NCI-H2081 treated with DMSO at 0.1 percent for 48 hours (cell line): ENCODE results near the gene TXNIP.

ENCODE experiments used
- DNase-seq: peaks from one replicate; lab custom pipeline; 2025; lab: John Stamatoyannopoulos, UW

Gene TXNIP

DNA sequence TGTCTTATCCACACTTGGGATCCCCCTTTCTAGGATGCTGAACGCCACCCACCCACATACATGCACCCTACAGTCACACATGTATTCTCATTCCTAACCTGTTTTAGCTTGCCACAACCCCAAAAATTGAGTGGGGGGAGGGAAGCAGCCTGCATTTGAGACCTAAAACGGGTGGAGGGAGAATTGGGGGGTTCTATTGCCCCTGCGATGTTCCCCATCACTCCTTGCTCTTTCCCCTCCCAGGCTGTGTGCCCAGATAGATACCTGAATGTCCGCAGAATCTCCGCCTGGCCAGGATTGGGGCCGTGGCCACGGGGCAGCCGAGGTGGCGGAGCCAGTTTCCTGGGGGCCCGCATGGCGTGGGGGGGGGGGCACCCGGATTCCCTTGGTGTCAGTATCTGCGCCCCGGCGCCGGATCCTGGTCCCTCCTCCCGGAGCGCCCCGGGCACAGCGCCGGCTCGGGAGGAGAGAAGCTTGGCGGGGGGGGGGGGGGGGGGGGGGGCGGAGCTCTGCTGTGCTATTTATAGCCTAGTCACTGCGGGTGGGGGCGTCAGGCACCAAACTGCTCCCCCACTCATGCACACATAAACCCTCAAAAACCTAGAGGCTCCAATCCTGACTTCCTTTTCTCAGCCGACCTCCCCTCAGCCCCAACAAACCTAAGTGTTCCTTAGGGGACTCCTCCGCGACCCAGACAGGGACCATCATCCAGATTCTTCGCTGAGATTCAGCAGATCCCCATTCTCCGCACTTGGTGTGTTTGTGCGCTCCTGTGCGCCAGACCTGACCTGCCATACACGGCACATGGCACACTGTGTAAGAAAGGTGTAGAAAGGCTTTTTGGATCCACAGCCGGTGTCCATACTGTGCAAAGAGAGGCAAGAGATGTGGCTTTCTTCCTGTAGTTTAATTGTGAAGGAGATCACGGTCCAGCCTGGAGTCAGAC is 33.9 kb downstream of the TXNIP start:
- DNase-seq = no peak

DNA sequence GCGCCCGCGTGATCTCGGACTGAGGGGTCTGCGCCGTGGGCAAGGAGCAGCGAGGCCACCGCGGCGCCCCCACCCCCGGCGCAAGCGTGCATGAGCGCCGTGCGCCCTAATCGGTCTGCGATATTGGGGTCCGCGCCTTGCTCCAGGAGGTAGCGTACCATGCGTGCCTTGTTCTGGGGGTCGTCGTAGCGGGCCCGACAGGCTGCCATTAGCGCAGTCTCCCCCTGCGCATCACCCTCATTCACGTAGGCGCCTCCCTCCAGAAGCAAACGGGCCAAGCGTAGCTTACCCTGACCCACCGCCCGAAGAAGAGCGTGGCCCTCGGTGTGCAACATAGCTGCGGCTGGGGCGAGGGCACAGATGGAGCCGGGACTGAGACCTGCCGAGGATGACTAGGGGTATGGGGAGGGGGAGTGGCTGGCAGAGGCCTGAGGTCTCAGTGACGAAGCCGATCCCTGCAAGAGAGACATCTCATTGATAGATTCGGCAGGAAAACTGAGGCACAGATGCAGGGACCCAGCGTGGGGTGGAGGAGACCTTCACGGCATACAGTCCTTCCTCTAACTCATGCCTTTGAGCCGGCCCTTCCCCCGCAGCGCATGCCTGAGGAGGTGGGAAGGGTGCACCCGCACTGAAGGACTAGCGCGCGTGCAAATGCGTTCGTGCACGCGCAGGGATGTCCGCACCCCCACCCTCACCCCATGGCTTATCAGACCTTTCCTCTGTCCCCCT is 34.8 kb downstream of the TXNIP start:
- no peak for DNase-seq

DNA sequence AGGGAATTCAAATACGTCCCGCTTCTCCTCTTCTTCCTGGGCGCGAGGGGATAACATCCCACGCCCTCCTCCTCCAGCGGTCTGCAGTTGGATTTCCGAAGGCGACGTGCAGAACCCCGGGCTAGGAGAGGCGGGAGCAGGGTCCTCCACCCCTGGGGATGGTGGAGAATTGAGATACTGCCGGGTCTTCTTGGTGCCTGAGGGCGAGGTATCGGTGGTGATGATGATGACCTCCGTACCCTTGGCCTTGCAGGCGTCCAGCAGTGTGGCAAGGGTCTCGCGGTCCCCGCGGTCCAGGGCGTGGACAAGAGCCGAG is 35.3 kb downstream of the TXNIP start:
- DNase-seq = no peak

DNA sequence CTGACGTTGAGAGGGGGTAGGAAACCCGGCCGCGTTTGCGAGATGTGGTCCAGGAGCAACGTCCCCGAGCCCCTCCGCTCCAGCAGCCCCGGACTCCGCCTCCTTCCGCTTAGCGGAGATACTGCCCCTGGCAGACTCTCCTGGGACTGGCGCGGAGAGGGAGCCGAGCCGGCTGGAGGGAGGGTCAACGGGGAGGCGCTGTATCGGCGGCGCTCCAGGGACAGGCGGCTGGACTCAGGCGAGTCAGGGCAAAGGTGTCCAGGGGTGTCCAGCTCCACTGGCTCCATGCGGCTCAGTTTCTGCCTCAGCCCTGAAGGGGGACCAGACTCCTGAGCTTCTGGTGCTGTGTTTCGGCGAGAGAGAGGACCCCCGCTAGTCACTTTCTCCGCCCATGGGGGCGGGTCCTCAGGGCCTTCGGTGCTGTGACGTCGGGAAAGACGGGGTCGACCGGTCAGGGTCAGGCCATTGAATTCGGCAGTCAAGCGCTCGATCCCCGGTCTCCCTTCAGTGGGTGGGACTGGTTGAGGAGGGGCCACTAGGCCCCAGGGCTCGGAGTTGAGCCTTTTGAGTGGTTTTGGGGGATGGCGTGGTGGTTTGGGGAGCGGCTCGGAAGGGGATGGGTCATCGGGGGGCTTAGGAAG is 35.8 kb downstream of the TXNIP start:
- DNase-seq = peak; percentile 21

DNA sequence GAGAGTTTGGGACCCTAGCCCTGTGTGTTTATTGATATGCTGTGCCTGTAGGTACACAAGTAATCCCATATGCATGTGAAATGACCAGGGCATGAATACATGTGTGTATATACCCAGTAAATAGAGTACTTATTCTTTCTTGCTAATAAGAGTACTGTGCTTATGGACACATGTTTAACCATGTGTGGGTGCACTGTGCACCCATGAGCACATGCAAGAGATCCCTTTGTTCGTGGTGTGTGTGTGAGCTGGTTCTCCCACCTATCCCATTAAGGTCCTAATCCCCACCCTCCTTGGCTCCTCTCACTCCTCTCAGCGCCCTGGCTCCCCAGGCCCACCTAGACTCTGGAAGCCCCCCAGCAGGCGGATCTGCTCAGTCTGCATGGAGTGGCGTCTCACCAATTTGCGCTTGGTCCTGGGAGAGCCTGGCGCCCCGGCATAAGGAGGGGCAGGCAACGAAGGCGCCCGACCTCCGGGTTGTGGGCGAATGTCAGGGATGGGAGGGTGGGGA is 36.4 kb downstream of the TXNIP start:
- DNase-seq = no peak

DNA sequence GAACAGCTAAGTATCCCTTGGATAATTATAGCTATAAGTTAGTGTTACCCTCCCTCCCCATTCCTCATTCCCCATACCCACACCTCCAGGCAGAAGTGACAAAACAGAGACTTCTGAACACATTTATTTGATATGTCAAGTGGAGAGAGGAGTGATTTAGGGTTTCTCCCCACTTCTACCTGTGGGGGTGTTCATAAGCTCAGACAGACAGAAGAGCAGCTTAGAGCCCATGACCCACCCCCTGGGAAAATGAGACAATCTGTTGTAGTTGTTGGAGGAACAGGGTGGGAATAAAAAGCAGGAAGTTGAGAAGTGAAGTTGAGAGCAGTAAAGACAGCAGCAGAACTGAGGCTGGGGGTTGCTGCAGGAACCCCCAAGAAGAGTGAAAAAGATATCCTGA is 37.0 kb downstream of the TXNIP start:
- no peak for DNase-seq

DNA sequence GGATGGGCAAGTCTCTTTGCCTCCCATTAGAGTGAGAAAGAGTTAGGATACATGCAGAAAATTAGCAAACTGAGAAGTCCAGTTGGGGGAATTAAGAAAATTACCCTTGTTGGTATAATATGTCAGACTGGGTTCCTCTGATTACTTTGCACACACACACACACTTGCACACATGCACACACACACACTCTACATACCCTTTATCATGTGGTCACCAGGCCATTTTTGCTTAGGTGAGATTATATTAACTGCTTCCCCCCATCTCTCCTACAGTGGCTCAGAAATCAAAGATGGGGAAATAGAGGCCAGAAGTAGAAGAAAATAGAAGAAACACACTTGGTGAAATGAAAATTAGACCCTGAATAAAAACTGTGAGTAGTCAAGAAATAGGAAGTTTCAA is 37.6 kb downstream of the TXNIP start:
- DNase-seq = no peak

DNA sequence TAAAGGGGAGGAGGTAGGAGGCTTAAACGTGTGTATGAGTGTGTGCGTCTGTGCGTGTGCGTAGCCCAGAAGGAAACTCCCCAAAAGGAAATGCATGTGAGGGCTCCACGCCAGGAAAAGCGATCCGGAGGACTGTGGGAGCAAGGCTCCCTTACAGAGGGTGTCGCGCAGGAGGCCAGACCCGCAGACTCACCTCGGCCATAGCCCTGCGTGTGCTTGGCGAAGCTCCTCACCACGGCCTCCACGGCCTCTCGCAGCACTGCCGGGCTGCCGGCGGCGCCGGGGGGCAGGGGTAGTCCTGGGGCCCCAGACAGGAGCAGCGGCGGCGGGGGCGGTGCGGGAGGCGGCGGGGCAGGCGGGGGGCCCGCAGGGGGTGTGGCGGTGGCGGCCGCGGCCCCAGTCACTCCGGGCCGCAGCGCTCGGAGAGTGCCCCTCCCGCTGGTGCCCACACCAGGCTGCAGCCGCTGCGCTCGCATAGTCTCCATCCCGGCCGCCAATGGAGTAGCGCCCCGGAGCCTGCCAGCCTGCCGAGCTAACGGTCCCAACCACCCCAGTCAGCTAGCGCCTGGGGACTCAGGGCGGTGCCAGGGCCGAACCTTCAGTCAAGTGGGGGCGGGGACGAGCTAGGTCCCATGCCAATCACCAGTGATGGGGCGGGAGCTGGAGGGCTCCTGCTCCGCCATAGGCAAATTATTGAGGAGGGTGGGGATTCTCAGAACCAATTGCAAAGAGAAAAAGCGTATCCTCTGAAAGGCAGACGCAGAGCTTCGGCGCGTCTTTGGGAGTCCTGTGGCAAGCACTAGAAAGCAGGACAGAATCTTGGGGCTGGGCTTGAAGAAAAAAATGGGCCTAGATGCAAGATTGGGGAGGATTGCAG is 38.7 kb downstream of the TXNIP start, which contains the start of gene LIX1L:
TSS of gene LIX1L (minus strand) at position 575 of the 877 bp plus-strand sequence. CDS start at position 485, 90 bp downstream.
- DNase-seq = peak; percentile 93

DNA sequence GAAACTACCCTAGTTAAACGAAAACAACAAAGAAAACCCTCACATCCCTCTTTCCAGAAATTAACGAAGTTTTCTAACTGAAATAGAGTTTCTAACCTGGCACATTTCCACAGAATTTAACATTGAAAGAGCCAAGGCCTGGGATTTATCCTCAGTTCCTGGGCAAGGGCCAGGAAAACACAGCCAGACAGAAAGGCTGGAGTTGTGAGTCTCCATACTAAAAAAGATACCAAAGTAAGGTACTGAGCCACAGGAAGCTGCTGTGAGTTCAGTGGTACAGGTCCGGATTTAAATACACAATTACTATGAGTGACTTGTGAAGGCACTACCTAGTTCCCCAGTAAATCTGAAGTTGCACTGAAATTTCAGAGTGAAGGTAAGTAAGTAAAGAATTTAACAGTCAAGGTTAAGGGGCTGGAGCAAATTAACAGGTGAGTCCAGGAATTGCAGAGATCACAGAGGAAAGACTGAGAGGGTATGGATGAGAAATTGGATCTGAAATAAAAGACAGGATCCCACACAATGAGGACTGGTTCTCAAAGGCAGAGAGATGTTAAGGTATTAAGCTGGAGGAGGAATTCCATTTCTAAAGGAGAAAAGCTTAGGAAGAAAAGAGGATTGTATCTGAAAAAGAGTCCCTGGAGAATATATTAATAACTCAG is 39.5 kb downstream of the TXNIP start:
- no peak for DNase-seq

DNA sequence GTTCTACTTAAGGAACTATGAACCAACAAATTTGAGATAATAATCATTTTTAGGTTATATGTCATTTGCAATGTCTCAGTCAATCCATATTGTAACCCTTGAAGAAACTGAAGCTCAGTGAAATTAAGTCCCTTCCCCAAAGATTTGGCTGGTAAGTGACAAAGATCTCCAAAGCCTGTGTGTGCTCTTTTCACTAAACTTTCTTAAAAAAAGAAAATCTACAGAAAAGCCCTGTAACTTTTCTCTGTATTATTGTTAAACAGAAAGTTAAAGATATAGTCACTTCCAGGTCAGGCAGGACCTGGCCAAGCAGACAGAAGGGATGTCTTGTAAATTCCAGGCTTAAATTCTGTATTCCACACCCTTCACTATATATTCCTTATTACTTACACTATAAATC is 40.0 kb downstream of the TXNIP start:
- no peak for DNase-seq

DNA sequence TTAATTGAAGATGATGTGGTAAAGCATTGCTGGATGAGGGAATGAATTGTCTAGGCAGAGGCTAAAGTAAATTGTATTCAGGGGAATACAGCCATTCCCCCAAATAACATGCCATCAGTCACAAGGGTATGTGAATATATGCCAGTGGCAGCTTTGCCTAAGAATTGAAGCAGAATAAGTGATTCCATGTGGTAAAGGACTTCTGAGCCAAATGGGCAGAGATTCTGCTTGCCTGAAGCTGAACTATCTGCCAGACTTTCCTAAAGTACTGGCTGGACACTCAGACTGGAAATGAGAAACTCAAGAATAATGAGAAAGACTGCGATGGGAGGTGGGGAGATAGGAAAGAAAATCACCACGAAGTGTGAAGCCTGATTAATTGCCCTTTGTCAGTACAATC is 40.9 kb downstream of the TXNIP start:
- DNase-seq = no peak

DNA sequence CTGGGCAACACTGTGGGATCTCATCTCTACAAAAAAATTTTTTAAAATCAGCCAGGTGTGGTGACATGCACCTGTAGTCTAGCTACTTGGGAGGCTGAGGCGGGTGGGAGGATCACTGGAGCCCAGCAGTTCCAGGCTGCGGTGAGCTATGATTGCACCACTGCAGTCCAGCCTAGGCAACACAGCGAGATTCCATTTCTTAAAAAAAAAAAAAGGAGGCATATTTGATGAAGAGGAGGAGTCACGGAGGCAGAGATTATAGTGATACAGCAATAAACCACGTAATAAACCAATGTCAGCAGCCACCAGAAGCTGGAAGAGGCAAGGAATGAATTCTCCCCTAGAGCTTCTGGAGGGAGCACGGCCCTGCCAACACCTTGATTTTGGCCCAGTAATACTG is 42.5 kb downstream of the TXNIP start:
- no peak for DNase-seq

DNA sequence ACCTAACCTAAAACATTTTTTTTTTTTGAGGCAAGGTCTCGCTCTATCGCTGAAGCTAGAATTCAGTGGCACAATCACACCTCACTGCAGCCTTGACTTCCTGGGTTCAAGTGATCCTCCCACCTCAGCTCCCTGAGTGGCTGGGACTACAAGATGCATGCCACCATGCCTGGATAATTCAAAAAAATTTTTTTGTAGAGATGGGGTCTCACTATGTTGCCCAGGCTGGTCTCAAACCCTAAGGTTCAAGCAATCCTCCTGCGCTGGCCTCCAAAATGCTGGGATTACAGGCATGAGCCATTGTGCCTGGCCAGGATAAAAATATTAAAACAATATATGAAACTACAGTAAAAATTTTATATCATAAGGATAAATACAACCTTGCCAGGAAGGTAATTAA is 43.5 kb downstream of the TXNIP start:
- DNase-seq = no peak

DNA sequence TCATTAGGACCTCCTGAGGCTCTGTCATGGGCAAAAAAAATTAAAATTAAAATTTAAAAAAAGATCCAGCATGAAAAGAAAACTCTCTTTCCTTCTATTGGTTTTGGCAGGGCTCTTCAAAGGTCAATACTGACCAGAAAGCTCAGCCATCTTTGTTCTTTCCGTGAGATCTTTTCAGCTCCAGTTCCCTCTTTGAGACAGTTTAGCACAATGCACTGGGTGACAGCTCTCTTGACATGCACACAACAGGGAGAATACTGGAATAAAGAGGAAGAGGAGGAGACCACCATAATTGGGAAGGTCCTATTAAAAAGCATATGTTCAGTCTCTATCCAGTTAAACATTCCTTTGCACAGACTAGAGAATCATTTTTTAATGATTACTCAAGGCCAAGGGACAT is 44.9 kb downstream of the TXNIP start:
- no peak for DNase-seq

DNA sequence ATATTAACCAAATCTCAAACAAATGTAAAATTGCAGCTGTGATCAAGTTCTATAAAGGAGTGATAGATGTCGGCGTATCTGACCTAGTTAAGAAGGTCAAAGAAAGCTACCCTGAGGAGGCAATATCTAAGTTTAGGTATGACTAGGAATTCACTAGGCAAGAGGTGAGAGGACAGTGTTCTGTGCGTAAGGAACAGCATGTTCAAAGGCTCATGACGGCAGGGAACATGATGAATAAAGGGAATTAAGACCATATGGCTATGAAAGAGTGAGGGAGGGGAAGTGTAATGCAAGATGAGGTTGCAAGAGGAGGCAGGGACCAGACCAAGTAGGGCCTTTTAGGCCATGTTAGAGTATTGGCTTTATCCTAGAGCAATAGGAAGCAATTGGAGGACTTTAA is 47.2 kb downstream of the TXNIP start:
- DNase-seq = no peak

DNA sequence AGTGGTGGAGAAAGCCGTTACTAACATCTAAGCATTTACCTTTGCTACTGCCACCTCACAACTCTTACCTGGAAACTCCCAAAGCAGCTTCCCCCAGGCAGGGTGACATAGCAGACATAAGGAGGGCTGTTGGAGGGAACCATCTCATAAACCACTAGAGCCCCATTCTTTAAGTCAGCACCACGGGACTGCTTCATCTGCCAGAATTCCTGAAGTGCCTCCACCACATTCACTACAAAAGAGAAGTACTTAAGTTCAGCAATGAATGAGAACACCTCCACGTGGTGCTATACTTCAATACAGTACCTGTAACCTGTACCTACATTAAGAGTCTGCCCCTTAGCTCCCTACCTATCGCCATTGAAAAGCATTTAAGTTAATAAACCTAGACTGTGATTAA is 48.8 kb downstream of the TXNIP start:
- DNase-seq = no peak

DNA sequence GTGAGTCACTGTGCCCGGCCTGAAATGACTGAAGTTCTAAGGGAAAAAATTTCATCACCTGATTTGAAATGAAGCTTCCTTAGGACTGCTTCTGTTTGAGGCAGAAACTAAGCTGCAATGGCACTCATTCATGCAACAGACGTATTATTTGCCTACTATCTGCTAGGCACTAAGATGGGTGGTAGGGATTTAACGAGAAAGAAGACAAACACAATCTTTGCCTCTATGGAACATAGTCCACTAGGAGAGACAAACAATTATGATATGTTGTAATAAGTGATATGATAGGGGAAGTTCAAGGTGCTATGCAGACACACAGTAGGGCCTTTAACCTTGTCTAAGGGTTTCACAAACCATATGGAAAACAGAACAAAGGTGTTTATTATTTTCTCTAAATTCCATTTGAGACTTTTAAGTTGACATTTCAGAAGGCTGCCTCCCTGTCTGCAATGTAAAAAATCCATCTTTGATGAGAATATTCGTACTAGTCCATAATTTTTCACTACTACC is 49.8 kb downstream of the TXNIP start:
- DNase-seq = no peak

DNA sequence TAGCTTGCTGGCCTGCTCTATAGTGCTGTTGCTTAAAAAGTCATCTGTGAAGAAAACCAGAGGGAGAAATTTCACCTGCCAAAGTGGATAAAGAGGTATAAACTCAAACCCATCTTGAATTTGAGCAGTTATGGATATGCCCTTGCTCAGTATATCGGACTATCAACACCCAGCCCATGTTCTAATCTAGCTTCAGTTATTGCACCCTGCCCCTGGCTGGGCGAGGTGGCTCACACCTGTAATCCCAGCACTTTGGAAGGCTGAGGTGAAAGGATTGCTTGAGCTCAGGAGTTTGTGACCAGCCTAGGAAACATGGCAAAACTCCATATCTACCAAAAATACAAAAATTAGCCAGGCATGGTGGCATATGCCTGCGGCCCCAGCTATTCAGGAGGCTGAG is 51.8 kb downstream of the TXNIP start:
- no peak for DNase-seq

DNA sequence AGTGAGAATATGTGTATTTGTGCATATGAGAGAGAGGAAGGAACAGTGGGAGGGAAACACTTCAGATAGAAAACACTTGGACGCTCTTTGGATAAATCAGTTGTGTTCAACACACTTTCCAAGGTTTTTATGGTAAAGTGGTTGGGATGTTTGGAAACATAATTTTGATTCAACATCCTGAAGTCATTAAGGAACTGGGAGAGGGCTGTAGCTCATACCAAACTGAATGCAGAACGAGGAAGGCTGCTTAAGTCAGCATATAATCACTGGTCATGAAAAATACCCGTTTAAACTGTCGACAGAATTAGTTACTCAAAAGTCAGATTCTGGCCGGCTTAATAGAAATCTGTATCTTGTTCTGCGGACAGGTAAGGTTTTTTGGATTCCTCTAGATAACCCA is 53.5 kb downstream of the TXNIP start:
- DNase-seq = no peak
